Activated naive CD4-positive, alpha-beta T cell treated with Interleukin-2 at 50 U/mL for 16 hours (primary cell): ENCODE results near the gene DEAF1.

ENCODE experiments used
- DNase-seq: peaks from one replicate; pipeline ENCODE4 v3.0.0-alpha.2; 2020

DEAF1 gene

GRCh38 chr11:643849-644738, 50.9 kb downstream of the DEAF1 start:
- no peak for DNase-seq

GRCh38 chr11:643366-643765, 51.7 kb downstream of the DEAF1 start:
- no peak for DNase-seq

DNA sequence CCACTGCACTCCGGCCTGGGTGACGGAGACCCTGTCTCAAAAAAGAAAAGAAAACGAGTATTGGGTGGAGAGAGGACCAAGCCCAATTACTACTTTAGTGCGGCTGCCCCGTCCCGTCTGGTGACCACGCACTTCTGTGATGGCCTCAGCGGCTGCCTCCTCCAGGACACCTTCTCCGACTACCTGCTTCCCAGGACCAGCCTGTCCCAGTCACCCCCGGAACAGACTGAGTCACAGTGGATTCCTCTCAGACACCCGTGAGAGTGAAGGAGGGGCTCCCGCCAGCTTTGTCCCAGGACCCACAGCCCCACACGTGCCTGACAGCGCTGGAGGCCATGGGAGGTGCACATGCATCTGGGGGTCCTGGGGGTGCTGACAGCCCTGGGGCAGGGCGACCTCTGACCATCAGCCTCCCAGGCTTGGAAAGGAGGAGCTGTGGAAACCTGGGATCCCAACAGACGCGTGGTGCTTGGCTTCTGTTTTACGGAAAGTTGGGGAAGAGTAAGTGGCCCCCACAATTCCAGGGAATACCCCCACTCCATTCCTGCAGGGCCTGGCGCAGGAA, 53.1 kb downstream of the DEAF1 start:
- DNase-seq, result no peak

DNA sequence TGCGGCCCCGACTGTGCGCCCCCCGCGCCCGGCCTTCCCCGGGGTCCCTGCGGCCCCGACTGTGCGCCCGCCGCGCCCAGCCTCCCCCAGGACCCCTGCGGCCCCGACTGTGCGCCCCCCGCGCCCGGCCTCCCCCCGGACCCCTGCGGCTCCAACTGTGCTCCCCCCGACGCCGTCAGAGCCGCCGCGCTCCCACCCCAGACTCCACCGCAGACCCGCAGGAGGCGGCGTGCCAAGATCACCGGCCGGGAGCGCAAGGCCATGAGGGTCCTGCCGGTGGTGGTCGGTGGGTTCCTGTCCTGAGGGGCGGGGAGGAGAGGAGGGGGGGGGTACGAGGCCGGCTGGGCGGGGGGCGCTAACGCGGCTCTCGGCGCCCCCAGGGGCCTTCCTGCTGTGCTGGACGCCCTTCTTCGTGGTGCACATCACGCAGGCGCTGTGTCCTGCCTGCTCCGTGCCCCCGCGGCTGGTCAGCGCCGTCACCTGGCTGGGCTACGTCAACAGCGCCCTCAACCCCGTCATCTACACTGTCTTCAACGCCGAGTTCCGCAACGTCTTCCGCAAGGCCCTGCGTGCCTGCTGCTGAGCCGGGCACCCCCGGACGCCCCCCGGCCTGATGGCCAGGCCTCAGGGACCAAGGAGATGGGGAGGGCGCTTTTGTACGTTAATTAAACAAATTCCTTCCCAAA, 54.9 kb downstream of the DEAF1 start:
- DNase-seq, result no peak

GRCh38 chr11:639332-639955, 55.6 kb downstream of the DEAF1 start:
- no peak for DNase-seq

GRCh38 chr11:638631-639331, 56.2 kb downstream of the DEAF1 start:
- DNase-seq, result no peak

- DNase-seq, result no peak
Measured at GRCh38 chr11:637593-638521, 57.2 kb downstream of the DEAF1 start.

GRCh38 chr11:637333-637592, 57.8 kb downstream of the DEAF1 start:
- no peak for DNase-seq

DNA sequence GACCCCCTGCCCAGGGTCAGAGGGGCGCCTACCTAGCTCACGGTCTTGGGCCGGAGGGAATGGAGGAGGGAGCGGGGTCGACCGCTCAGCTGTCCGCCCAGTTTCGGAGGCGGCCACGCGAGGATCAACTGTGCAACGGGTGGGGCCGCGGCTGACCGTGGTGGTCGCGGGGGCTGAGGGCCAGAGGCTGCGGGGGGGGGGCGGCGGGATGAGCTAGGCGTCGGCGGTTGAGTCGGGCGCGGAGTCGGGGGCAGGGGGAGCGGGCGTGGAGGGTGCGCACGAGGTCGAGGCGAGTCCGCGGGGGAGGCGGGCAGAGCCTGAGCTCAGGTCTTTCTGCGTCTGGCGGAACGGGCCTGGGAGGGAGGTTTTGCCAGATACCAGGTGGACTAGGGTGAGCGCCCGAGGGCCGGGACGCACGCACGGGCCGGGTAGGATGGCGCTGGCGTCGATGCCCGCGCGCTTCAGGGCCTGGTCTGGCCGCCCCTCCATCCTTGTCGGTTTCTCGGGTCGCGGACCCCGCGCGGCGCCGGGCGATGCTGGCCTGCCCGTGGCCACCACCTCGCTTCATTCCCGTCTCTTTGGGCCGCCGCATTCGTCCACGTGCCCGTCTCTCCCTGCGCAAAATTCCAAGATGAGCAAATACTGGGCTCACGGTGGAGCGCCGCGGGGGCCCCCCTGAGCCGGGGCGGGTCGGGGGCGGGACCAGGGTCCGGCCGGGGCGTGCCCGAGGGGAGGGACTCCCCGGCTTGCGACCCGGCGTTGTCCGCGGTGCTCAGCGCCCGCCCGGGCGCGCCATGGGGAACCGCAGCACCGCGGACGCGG, 58.3 kb downstream of the DEAF1 start, which contains the start of gene DRD4:
DRD4 (plus strand) TSS at position 759 of the 822 bp plus-strand sequence; CDS start at position 795, 36 bp downstream.
- DNase-seq, result no peak

GRCh38 chr11:635945-636510, 59.0 kb downstream of the DEAF1 start:
- DNase-seq, result no peak

DNA sequence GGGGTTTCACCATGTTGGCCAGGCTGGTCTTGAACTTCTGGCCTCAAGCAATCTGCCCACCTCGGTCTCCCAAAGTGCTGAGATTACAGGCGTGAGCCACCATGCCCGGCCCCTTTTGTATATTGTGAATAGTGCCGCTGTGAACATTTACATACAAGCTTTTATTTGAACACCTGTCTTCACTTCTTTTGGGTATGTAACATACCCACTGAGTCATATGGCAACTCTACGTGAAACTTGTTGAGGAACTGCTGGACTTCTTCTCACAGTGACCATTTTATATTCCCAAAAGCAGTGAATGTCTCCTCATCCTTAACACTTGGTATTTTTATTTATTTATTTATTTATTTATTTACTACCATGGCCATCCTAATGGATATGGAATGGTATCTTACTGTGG, 64.2 kb downstream of the DEAF1 start:
- no peak for DNase-seq

GRCh38 chr11:629237-629583, 65.8 kb downstream of the DEAF1 start:
- no peak for DNase-seq

DNA sequence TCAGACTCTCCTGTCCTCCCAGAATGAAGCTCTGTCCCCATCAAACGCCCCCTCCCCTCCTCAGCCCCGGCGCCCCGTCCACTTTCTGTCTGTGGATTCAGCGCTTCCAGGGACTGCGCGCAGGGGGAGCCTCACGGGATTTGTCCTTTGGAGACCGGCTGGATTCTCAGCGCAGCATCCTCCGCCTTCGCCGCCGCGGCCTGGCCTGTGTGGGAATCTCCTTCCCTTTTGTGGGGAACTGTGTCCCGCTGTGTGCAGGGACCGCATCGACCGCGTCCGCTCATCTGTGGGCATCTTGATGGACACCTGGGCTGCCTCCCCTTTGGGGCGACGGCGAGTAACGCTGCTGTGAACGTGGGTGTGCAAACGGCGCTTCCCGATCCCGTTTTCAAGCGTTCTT, 67.0 kb downstream of the DEAF1 start:
- DNase-seq, result no peak

DNA sequence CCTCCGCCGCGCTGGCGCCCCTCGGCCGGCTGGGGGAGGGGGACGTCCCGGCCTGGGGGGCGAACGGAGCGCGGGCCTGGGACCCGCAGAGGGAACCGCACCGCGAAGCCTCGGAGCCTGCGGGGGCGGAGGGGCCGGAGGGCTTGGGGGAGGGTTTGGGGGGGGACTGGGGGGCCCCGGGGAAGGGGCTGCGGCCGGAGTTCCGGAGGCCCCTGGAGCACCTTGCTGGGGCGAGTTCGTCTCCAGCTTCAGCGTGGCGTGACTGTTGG, 67.8 kb downstream of the DEAF1 start:
- DNase-seq, result no peak

DNA sequence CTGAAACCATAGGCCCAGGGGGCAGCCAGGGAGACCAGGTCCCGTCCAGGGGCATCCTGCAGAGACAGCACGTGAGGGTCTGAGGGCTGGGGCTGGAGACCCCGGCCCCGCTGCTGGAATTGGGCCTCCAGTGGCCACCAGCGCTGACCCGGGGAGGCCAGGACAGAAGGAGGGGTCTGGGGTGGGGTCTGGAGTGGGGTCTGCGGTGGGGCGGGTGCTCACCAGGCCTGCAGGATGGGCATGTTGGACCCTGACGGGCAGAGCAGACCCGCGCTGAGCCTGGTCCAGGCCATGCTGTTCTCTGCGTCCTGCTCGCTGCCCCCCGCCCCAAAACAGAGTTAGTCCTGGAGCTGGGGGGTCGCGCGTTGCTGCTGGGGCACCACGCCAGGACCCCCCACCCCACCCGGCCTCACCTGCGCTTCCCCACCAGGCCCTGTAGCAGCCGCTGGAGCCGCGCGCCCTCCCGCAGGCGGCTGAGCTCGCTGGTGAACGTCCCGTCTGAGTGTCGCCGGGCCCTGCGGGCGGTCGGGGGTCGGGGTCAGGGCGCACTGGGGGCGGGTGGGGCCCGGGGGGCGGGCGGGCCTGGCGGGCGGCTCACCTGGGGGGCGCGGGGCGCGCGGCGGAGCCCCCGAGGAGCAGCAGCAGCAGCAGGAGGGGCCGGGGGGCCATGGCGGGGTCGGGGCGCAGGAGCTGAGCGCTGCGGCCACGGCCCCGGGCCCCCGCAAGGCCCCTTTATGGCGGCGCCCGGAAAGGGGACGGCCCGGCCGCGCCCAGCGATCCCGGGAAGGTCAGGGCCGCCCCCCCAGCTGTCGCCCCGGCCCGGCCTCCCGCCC, 68.3 kb downstream of the DEAF1 start, which contains the start of gene SCT:
SCT (minus strand) TSS at position 707 of the 833 bp plus-strand sequence; CDS start at position 669, 38 bp downstream.
- DNase-seq, result no peak

GRCh38 chr11:625636-626268, 69.3 kb downstream of the DEAF1 start:
- no peak for DNase-seq

- no peak for DNase-seq
Measured at GRCh38 chr11:624705-625635, 70.1 kb downstream of the DEAF1 start, which contains the start of gene CDHR5. CDHR5 (minus strand) TSS chr11:624955; CDS start chr11:624902, 53 bp downstream.
